Sciatic nerve (tissue), 2 donors: Measurements from ENCODE around the gene UBL4A. TPM values are rescaled to one million over a fixed set of nuclear protein-coding genes. Genes with fewer than 3 reads are reported as not detected.

Experiments
- ATAC-seq: fragments of 200-7000 bp; cut with Tn5 transposase; one replicate; pipeline ENCODE4 v1.9.1; 2020; ENCODE audit warnings: mild to moderate bottlenecking, moderate library complexity
- DNase-seq: peaks from one replicate; pipeline ENCODE4 v3.0.0-alpha.2; 2020; ENCODE audit warnings: low spot score
- intact Hi-C: fragments of 100-400 bp; cut with DNase I; formaldehyde crosslinking; loops from one replicate; pipeline ENCODE4 v1.14.2; 2022
- total RNA-seq: library from RNA; stranded (reverse); fragmentation: NEBNext Ultra II Directional; extraction: Animal tissue kit (Norgen Biotek cat#: 25700); gene quantifications from one replicate; pipeline ENCODE4 v1.2.1, GENCODE V29; 2021
- donor health status: DM: no; HTN: no; CAD: no.
- donor health status: DM: no; HTN: no; CAD: no.

The UBL4A gene
- total RNA-seq, 1 donor from 2014 or later, result 29.4 TPM

- DNase-seq, result peak; percentile 64
- ATAC-seq, result no peak
- intact Hi-C loops, result no loop called here
These were observed 1.0 kb downstream of the UBL4A start for GRCh38 chrX:154485150-154486051.

GRCh38 chrX:154484255-154485149 lies 1.9 kb downstream of the UBL4A start:
- ATAC-seq (no peak), DNase-seq (peak; percentile 54)
- intact Hi-C loops, result no loop called here

- ATAC-seq, result no peak
- intact Hi-C loops, result no loop called here
These were observed 3.1 kb downstream of the UBL4A start for GRCh38 chrX:154483325-154483724.

DNA sequence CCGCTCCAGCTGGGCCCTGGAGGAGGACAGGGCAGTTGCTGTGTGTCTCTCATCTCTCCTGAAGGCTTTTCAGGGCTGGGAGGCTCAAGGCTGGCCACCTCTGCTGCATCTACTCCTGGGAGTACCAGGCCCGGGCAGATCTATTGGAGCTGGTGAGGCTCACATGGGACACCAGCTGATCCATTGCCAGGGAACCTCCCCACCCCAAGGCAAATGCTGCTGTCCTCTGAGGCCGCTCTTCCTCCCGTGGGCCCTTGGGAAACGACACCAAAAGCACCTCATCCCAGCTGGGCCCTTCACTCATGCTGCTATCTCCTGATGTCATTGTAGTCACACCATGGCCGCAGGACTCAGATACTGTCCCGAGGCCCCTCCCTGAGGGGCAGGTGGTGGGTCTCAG lies 3.6 kb downstream of the UBL4A start:
- DNase-seq (peak; percentile 46), ATAC-seq (no peak)
- intact Hi-C loops, result no loop called here

More at GRCh38 chrX:154483325-154483724, 3.1 kb downstream of the UBL4A start:
- DNase-seq, result no peak

- intact Hi-C loops, result no loop called here
- ATAC-seq, result no peak
- peak; percentile 55 for DNase-seq
These were observed 4.4 kb downstream of the UBL4A start for GRCh38 chrX:154481911-154482601.

DNA sequence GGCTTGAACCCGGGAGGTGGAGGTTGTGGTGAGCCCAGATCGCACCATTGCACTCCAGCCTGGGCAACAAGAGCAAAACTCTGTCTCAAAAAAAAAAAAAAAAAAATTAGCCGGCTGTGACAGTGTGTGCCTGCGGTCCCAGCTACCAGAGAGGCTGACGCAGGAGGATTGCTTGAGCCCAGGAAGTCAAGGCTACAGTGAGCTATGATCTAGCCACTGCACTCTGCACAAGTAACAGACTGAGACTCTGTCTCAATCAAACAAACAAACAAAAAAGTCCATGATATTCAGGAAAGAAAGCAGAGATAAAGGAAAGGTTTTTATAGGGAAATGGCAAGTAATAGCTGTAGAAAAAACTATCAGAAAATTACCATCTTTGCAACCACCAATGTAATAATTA lies 5.2 kb downstream of the UBL4A start:
- no peak for DNase-seq
- ATAC-seq, result no peak
- intact Hi-C loops, result no loop called here

- DNase-seq, result peak; percentile 96
- intact Hi-C loops, result no loop called here
- peak; percentile 97 for ATAC-seq
These were observed 7.4 kb downstream of the UBL4A start, which contains the start of gene LAGE3 for GRCh38 chrX:154478728-154479622. TSS of gene LAGE3 (minus strand) at chrX:154479281. CDS start at chrX:154478915, 366 bp downstream.

- intact Hi-C loops, result no loop called here
- DNase-seq, result peak; percentile 59
These were observed 8.4 kb downstream of the UBL4A start for GRCh38 chrX:154477891-154478477.

GRCh38 chrX:154476821-154477220 lies 9.6 kb downstream of the UBL4A start:
- DNase-seq, result no peak
- no peak for ATAC-seq
- intact Hi-C loops, result no loop called here

More at GRCh38 chrX:154477891-154478477, 8.4 kb downstream of the UBL4A start:
- no peak for ATAC-seq

- intact Hi-C loops, result no loop called here
- no peak for DNase-seq
- no peak for ATAC-seq
These were observed 12.7 kb downstream of the UBL4A start for GRCh38 chrX:154473683-154474082.

- ATAC-seq (no peak), DNase-seq (no peak)
- intact Hi-C loops, result no loop called here
These were observed 13.5 kb downstream of the UBL4A start for GRCh38 chrX:154472685-154473632.

DNA sequence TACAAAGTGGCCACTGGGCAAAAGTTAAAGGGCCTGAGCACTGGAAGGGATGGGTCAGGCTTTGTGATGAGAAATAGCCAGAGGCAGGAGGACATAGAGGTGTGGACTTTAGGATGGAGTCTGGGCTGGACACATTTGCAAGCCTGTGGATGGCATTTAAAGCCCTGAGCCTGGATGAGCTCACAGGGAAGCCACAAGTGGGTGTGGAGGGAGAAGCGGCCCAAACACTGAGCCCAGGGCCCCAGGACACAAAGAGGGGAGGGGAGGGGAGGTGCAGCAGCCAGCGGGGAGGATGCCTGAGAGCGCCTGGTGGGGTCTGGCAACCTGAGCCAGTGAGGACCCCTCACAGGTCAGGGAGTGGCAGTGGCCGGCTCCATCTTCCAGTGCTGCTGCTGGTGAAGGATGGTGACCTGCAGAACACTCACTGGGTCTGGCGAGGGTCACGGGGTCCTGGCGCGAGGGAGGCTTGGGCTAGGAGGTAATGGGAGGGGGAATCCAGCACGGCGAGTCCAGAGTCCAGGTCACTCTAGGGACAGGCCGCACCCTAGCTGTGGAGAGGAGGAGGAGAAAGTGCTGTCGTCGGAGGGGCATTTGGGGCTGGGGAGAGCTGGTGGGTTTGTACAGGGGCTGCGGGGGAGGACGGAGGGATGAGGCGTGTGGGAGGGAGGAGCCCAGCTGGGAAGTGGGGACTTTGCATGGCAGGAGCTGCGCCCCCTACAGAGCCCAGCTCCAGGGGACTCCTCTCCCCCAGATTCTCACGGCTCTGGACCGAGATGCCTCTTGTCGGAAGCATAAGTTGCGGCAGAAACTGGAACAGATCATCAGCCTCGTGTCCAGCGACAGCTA lies 14.4 kb downstream of the UBL4A start:
- DNase-seq (no peak), ATAC-seq (no peak)
- intact Hi-C loops, result no loop called here

DNA sequence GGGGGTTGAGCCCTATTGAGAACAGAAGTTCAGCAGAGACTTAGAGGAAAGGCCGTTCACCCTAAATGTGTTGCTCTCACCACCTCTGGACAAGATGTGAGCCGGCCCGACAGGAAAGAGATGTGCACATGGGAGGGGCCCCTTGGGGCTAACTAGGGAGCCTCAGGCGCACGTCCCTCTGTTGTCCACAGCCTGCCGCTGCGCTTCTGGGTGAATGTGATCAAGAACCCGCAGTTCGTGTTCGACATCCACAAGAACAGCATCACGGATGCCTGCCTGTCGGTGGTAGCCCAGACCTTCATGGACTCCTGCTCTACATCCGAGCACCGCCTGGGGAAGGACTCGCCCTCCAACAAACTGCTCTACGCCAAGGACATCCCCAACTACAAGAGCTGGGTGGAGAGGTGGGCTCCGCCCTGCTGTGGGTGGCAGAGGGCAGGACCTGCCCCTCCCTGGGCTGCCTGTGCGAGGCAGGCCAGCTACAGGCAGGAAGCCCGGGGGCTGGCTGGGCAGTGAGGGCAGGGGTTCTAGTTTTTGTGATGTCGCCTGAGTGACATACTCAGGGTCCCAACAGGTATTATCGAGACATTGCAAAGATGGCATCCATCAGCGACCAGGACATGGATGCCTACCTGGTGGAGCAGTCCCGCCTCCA lies 15.4 kb downstream of the UBL4A start:
- DNase-seq, result no peak
- ATAC-seq, result no peak
- intact Hi-C loops, result no loop called here

DNA sequence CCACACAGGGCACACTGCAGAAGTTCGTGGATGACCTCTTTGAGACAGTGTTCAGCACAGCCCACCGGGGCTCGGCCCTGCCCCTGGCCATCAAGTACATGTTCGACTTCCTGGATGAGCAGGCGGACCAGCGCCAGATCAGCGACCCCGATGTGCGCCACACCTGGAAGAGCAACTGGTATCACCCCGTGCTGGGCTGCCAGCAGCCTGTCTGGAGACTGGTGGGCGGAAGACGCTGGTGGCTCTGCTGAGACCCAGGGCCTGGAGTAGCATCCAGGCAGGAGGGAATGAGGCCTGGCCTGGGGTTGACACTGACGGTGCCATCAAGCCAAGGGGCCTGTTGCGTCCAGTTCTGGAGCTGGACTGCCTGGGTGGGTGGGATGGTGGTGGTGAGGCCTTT lies 16.0 kb downstream of the UBL4A start:
- intact Hi-C loops, result no loop called here
- DNase-seq, result no peak
- ATAC-seq, result no peak

DNA sequence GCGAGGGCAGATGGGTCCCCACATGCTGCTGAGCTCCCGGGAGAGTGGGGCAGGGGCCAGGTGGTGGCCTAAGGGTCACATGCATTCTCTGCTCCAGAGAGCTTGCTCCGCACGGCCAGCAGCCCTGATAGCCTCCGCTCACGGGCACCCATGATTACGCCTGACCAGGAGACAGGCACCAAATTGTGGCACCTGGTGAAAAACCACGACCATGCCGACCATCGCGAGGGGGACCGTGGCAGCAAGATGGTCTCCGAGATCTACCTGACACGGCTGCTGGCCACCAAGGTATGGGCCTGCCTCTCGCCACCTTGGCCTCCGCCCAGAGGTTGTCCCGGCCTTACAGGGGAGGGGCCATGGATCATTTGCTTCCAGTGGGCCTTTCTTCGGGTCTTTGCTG lies 16.5 kb downstream of the UBL4A start:
- DNase-seq, result no peak
- intact Hi-C loops, result no loop called here
- no peak for ATAC-seq
